ENCODE results near the gene RGP1. TPM values are rescaled to one million over a fixed set of nuclear protein-coding genes. Genes with fewer than 3 reads are reported as not detected.

The RGP1 gene
- polyA plus RNA-seq, 3 donors = 2.3 to 9.0 (median 3.3) TPM

- Mint-ChIP-seq H3K9me3 (peaks cover 0 to 3% (median 0%) of the 10 kb centered on the region in 7 donors), H3K36me3 (peaks cover 0 to 1% of the 10 kb centered on the region in 2 donors), H3K4me3 (no peak overlapping the region), H3K27me3 (ENCODE audit: low read depth in 3 of 3) (peaks cover 9 to 19% (median 15%) of the 10 kb centered on the region in 3 donors), H3K4me1 (peaks cover 9% of the 10 kb centered on the region), H3K27ac (no peak overlapping the region)
- peaks cover 0 to 10% of the 10 kb centered on the region in 2 donors for H3K27me3 ChIP-seq (ENCODE audit: control insufficient read depth in 2 of 2, insufficient read depth in 2 of 2, low read length in 2 of 2)
- no peak for TF ChIP-seq CTCF (IDR thresholded peaks at IDR 0.05)
- no peaks in the 10 kb centered on the region for H3K36me3 ChIP-seq (replicated peaks in 1 of 2; ENCODE audit: control insufficient read depth in 1 of 2, insufficient read depth in 2 of 2, low read length in 2 of 2)
- no peak for DNase-seq
- H3K4me2 ChIP-seq (replicated peaks; ENCODE audit: extremely low read depth, low read length, poor library complexity, severe bottlenecking) = no peak overlapping the region
- no peaks in the 10 kb centered on the region for H3K79me2 ChIP-seq (ENCODE audit: insufficient read depth, low read length)
- H3K4me1 ChIP-seq (ENCODE audit: control insufficient read depth in 1 of 2, insufficient read depth in 2 of 2, low read length in 2 of 2) = no peaks in the 10 kb centered on the region
- H2AFZ ChIP-seq (ENCODE audit: insufficient read depth, low read depth, low read length, poor library complexity, severe bottlenecking) = no peak overlapping the region
- intact Hi-C loops (cut with micrococcal nuclease) = no loop called here
- no peaks in the 10 kb centered on the region for H3K9me3 ChIP-seq (replicated peaks in 1 of 2; ENCODE audit: control insufficient read depth in 1 of 2, insufficient read depth in 1 of 2, low read length in 2 of 2)
- H3K27ac ChIP-seq (ENCODE audit: low read depth in 1 of 2, low read length in 2 of 2) = no peak overlapping the region
- H3K9ac ChIP-seq (ENCODE audit: insufficient read depth, low read length, poor library complexity, severe bottlenecking) = no peak overlapping the region
- H3K4me3 ChIP-seq (replicated peaks in 1 of 3; ENCODE audit: low read depth in 2 of 3, low read length in 3 of 3) = no peak overlapping the region
- no peaks in the 10 kb centered on the region for H4K20me1 ChIP-seq (ENCODE audit: insufficient read depth, low read length)
Measured at GRCh38 chr9:35795695-35796094, 46.6 kb downstream of the RGP1 start.

DNA sequence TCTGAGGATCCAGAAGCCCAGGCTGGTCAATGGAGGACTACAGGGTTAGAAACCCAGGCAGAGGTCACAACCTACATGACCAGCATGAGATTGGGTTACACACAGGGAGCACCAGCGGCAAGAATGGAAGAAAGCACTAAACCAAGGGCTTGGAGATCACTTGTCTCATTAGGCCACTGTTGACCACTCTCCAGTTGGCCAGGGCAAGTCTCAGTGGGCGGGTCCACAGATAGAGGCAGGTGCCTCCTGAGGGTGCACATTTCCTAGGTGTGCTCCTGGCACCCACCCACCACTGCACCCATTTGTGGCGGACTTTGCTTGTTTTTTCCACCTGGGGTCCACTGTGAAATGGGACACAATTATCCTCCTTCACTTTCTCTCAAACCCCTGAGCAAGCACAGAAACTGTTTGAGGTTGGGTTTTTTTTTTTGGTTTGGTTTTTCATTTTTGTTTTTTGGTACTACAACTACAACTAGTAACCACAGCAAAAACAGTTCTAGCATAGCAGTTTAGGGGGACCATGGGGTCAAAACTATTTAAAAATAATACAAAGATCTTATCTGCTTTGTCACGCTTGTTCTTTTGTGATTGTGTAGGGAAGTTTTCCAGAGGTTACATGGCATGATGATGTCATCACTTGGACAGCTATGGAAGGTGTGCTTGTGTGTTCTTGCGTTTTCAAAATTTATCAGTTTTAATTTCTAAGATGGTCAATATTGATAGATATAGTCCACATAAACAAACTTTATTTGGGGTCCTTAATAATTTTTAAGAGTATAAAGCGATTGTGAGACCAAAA is 48.4 kb downstream of the RGP1 start:
- Histone ChIP-seq H3K79me2 (ENCODE audit: insufficient read depth, low read length) (no peaks in the 10 kb centered on the region), H3K4me1 (ENCODE audit: control insufficient read depth in 1 of 2, insufficient read depth in 2 of 2, low read length in 2 of 2) (no peaks in the 10 kb centered on the region), H3K27ac (ENCODE audit: low read depth in 1 of 2, low read length in 2 of 2) (no peak overlapping the region), H2AFZ (ENCODE audit: insufficient read depth, low read depth, low read length, poor library complexity, severe bottlenecking) (no peak overlapping the region), H3K4me3 (replicated peaks in 1 of 3; ENCODE audit: low read depth in 2 of 3, low read length in 3 of 3) (no peak overlapping the region), H4K20me1 (ENCODE audit: insufficient read depth, low read length) (no peaks in the 10 kb centered on the region), H3K4me2 (replicated peaks; ENCODE audit: extremely low read depth, low read length, poor library complexity, severe bottlenecking) (no peak overlapping the region), H3K27me3 (ENCODE audit: control insufficient read depth in 2 of 2, insufficient read depth in 2 of 2, low read length in 2 of 2) (peaks cover 0 to under 1% of the 10 kb centered on the region in 2 donors), H3K36me3 (replicated peaks in 1 of 2; ENCODE audit: control insufficient read depth in 1 of 2, insufficient read depth in 2 of 2, low read length in 2 of 2) (no peaks in the 10 kb centered on the region), H3K9me3 (replicated peaks in 1 of 2; ENCODE audit: control insufficient read depth in 1 of 2, insufficient read depth in 1 of 2, low read length in 2 of 2) (no peaks in the 10 kb centered on the region), H3K9ac (ENCODE audit: insufficient read depth, low read length, poor library complexity, severe bottlenecking) (no peak overlapping the region)
- no peak for TF ChIP-seq CTCF (IDR thresholded peaks at IDR 0.05)
- WGBS (ENCODE audit: insufficient coverage) = 100% methylated on average over 2 of the region's 6 CpGs
- DNase-seq = no peak
- Mint-ChIP-seq H3K9me3 (peaks cover 0 to 3% (median 0%) of the 10 kb centered on the region in 7 donors), H3K36me3 (peaks cover 0 to 1% of the 10 kb centered on the region in 2 donors), H3K27ac (no peak overlapping the region), H3K27me3 (ENCODE audit: low read depth in 3 of 3) (peaks cover 5 to 9% (median 6%) of the 10 kb centered on the region in 3 donors), H3K4me3 (no peak overlapping the region), H3K4me1 (peaks cover 6% of the 10 kb centered on the region)
- intact Hi-C loops (cut with micrococcal nuclease) = no loop called here

Measured in CD14-positive monocyte (primary cell).